OCI-LY3 (cell line): ENCODE results near the gene PPP2R2C.

Experiments used
- H2AFZ ChIP-seq: fragments of 200-600, 300-600 bp; shearing (Covaris generic); 2 replicates; pipeline ENCODE4 v1.6.0; 2014; ENCODE audit warnings: antibody characterized with exemption, low read depth, low read length
- H3K27ac ChIP-seq: fragments of 200-600, 300-600 bp; sonication (generic); 2 replicates; pipeline ENCODE4 v1.5.1; 2014; ENCODE audit warnings: mild to moderate bottlenecking, low read length, moderate library complexity, mixed read lengths
- H3K27me3 ChIP-seq: fragments of 200-600, 300-600 bp; sonication (generic); 2 replicates; pipeline ENCODE4 v1.6.1; 2014; ENCODE audit warnings: low read depth, low read length, mixed read lengths
- H3K36me3 ChIP-seq: fragments of 200-600, 300-600 bp; sonication (generic); replicated peaks from 2 replicates; pipeline ENCODE3; 2014; ENCODE audit warnings: low read depth, low read length, mixed read lengths
- H3K4me1 ChIP-seq: fragments of 300-600, 200-600 bp; sonication (generic); 2 replicates; pipeline ENCODE4 v1.6.1; 2014; ENCODE audit warnings: low read length, mixed read lengths
- H3K4me2 ChIP-seq: fragments of 200-600, 300-600 bp; sonication (generic); 2 replicates; pipeline ENCODE4 v1.6.1; 2014; ENCODE audit warnings: low read length, mixed read lengths
- H3K4me3 ChIP-seq: fragments of 300-600, 200-600 bp; sonication (generic); 2 replicates; pipeline ENCODE4 v1.5.1; 2014; ENCODE audit warnings: antibody characterized with exemption, mild to moderate bottlenecking, low read length, moderate library complexity
- H3K79me2 ChIP-seq: fragments of 300-600, 200-600 bp; shearing (Covaris generic); 2 replicates; pipeline ENCODE4 v1.6.1; 2014; ENCODE audit warnings: mild to moderate bottlenecking, low read length, mixed read lengths
- H3K9ac ChIP-seq: fragments of 300-600, 200-600 bp; shearing (Covaris generic); 2 replicates; pipeline ENCODE4 v1.6.0; 2014; ENCODE audit warnings: mild to moderate bottlenecking, low read length, moderate library complexity
- H3K9me3 ChIP-seq: fragments of 200-600, 300-600 bp; shearing (Covaris generic); 2 replicates; pipeline ENCODE4 v1.6.1; 2014; ENCODE audit warnings: low read length, mixed read lengths; ENCODE audit not compliant: insufficient read depth
- H4K20me1 ChIP-seq: fragments of 200-600, 300-600 bp; sonication (generic); 2 replicates; pipeline ENCODE4 v1.6.1; 2016; ENCODE audit warnings: low read length, mixed read lengths; ENCODE audit not compliant: insufficient read depth
- CTCF ChIP-seq: fragments of 200-600, 300-600 bp; sonication (generic); IDR thresholded peaks from 2 replicates; pipeline ENCODE4 v1.5.1; 2014; ENCODE audit warnings: antibody characterized with exemption, low read length, low read depth
- EZH2phosphoT487 ChIP-seq: fragments of 200-600 bp; shearing (Covaris generic); IDR thresholded peaks from 2 replicates; pipeline ENCODE4 v1.6.1; 2018; ENCODE audit warnings: antibody characterized with exemption, mixed run types, low read depth

The PPP2R2C gene

GRCh38 chr4:6303943-6304342, 168.5 kb downstream of the PPP2R2C start:
- Histone ChIP-seq H4K20me1 (no peaks in the 10 kb centered on the region), H3K27me3 (no peaks in the 10 kb centered on the region), H3K9me3 (no peaks in the 10 kb centered on the region), H3K4me1 (no peaks in the 10 kb centered on the region), H2AFZ (no peak overlapping the region), H3K36me3 (no peaks in the 10 kb centered on the region), H3K4me3 (no peak overlapping the region), H3K27ac (no peak overlapping the region), H3K9ac (no peak overlapping the region), H3K79me2 (no peaks in the 10 kb centered on the region), H3K4me2 (no peak overlapping the region)
- TF ChIP-seq CTCF: no peak
- TF ChIP-seq EZH2phosphoT487: no peak

GRCh38 chr4:6302869-6303268, 169.5 kb downstream of the PPP2R2C start:
- Histone ChIP-seq H3K4me2 (no peak overlapping the region), H4K20me1 (no peaks in the 10 kb centered on the region), H3K9ac (no peak overlapping the region), H3K27me3 (no peaks in the 10 kb centered on the region), H3K79me2 (no peaks in the 10 kb centered on the region), H3K4me3 (no peak overlapping the region), H3K9me3 (no peaks in the 10 kb centered on the region), H3K36me3 (no peaks in the 10 kb centered on the region), H2AFZ (no peak overlapping the region), H3K4me1 (no peaks in the 10 kb centered on the region), H3K27ac (no peak overlapping the region)
- TF ChIP-seq CTCF (no peak), EZH2phosphoT487 (no peak)

- H3K9ac ChIP-seq: no peak overlapping the region
- H3K36me3 ChIP-seq: no peaks in the 10 kb centered on the region
- no peaks in the 10 kb centered on the region for H3K27me3 ChIP-seq
- H2AFZ ChIP-seq: no peak overlapping the region
- no peak overlapping the region for H3K4me3 ChIP-seq
- H3K79me2 ChIP-seq: no peaks in the 10 kb centered on the region
- H3K4me1 ChIP-seq: no peaks in the 10 kb centered on the region
- TF ChIP-seq EZH2phosphoT487 (no peak), CTCF (no peak)
- no peaks in the 10 kb centered on the region for H4K20me1 ChIP-seq
- no peak overlapping the region for H3K27ac ChIP-seq
- H3K9me3 ChIP-seq: no peaks in the 10 kb centered on the region
- H3K4me2 ChIP-seq: no peak overlapping the region
Measured at GRCh38 chr4:6301732-6302442, 170.5 kb downstream of the PPP2R2C start.

GRCh38 chr4:6301051-6301731, 171.2 kb downstream of the PPP2R2C start:
- TF ChIP-seq CTCF: no peak
- TF ChIP-seq EZH2phosphoT487: no peak
- no peaks in the 10 kb centered on the region for H3K4me1 ChIP-seq
- H3K9me3 ChIP-seq: no peaks in the 10 kb centered on the region
- no peaks in the 10 kb centered on the region for H3K79me2 ChIP-seq
- H4K20me1 ChIP-seq: no peaks in the 10 kb centered on the region
- H3K27me3 ChIP-seq: no peaks in the 10 kb centered on the region
- H3K9ac ChIP-seq: no peak overlapping the region
- H3K27ac ChIP-seq: no peak overlapping the region
- no peak overlapping the region for H3K4me3 ChIP-seq
- H3K4me2 ChIP-seq: no peak overlapping the region
- H3K36me3 ChIP-seq: no peaks in the 10 kb centered on the region
- no peak overlapping the region for H2AFZ ChIP-seq
